GM18511 (cell line): ENCODE measurements around the gene ZC3HAV1L.
"Not testable (repeated sequence)": the region's sequence is repeated elsewhere in the genome, so short reads cannot be mapped to it uniquely, and the experiment has no call there.

Experiments used
- ATAC-seq: cut with Tn5 transposase; IDR thresholded peaks from one replicate; pipeline ENCODE4 v1.9.1; 2021; ENCODE audit warnings: mild to moderate bottlenecking, moderate library complexity; ENCODE audit not compliant: unreplicated experiment

The ZC3HAV1L gene

DNA sequence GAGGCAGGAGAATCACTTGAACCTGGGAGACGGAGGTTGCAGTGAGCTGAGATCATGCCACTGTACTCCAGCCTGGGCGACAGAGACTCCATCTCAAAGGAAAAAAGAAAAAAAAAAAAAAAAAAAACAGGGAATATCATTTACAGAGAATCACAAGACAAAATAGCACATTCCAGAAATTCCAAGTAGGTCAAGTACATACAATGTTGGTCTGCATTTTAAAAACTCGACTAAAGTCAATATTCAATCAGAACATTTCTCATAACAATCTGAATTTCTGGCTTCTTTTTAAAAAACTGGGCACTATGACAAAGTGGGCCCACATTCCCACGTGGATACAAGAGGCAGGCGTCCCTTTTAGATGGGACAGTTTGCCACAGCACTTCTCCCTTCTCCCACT lies 12.8 kb downstream of the ZC3HAV1L start:
- no peak for ATAC-seq

DNA sequence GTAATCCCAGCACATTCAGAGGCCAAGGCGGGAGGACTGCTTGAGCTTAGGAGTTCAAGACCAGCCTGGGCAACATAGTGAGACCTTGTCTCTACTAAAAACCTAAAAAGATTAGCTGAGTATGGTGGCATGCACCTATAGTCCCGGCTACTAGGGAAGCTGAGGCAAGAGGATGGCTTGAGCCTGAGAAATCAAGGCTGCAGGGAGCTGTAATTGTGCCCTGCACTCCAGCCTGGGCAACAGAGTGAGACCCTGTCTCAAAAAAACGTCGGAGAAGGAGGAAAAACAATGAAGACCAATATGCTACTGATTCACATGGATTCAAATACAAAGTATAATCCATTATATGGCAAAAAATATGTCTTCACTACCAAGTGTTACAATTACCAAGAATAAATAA lies 13.6 kb downstream of the ZC3HAV1L start:
- no peak for ATAC-seq

DNA sequence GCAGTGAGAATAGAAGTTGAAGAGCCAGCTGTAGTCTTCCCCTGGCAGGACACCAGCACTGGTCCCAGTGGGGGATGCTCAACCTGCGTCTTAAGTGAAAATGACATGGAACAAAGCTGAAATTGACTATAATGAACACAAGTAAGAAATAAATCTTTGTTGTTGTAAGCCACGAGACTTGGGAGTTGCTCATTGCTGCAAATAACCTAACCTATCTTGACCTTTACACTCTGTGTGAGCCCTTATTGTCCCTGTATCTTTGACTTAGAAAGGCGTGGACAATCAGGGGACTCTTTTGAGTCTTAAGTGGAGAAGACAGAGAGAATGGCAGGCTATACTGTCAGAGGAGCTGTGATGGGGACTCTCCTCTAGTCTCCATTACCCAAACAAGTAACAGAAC lies 16.9 kb downstream of the ZC3HAV1L start:
- ATAC-seq, result no peak

DNA sequence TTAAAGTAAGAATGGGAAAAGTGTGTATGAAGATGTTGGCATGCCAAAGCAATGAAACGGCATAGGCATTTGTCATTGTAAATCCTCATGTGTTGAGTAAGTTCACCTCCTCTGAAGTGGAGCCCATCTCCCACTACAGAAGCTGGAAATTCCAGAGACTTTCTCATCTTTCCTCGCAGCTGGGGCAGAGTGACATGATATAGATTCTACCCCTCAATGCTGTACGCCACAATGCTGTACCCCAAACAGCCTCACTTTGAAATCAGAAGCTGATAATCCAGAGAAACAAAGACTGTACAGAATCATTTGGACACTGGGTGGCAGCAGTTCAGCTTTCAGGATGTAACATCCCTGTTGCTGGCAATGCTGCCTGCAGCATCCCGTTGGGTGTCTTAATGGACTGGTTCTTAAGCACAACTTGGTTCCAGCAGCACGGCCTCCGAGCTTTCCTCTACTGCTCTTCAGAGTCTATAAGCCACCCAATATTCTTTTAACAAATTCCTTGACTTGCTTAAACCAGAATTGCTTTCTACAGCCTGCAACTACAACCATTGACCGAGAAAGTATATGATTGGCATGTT lies 18.8 kb downstream of the ZC3HAV1L start:
- ATAC-seq, result peak; percentile 92

DNA sequence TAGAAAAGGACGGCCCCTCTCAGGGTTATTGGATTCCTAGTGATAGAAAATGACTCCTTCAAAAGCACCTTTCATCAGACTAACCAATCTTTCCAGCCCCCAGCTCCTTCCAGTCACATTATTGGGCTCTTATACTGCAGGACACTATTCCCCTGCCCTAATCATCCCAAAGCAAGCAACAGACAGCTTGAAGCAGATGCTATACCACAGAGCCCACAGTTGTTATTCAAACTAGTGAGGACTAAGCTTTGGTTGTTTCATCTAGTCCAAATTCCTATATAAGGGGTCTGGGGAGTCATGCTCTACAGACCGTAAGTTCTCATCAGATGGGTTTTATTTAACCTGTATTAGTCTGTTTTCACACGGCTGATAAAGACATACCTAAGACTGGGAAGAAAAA lies 24.5 kb downstream of the ZC3HAV1L start:
- no peak for ATAC-seq

DNA sequence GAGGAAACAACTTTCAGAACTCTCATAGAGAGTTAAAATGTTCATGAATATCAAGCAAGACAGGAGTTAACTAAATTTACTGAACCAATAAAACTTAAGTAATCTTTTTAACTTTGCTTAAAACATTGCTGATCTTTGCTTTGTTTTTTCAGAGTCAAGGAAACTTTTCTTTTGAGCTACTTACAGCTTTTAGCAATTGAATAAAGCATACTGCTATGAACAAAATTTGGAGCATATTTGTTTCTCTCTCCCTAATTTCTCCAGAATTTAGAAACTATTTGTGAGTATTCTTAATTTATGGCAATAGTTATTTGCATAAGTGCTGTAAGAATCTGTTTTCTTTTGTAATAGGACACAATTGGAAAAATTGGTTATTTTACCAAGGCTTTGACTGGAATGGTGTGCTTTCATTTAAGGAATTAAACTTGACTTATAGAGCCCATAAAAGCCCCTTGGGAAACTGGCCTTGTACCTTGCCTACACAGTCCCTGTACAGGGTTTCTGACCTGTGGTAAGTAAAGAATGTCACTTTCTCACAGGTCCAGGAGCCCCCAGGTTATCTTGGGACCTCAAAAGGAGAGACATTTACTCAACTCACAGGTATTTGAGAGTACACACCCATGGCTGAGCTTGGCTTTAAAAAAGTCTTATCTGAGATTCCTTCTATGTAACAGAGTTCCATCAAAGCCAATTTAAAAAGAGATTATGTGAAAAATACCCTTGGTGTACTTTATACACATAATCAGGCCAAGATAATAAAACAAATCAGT lies 31.3 kb downstream of the ZC3HAV1L start:
- ATAC-seq, result no peak

DNA sequence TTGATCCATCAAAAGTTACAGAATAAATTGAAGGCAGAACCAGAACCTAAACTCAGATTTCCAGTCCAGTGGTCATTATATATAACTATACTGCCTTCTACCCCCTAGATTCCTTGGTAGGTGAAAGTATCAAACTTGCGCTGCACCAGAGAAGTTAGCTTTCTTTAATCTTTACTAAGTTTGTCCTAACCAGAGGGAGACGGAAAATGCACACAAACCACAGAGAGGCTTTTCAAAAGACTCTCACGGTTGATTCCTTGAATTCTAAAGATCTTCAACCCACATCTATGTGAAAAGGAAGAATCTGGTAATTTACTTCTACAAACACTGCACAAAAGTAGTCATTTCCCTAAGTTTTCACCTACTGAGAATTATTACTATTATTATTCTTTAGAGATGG lies 36.4 kb downstream of the ZC3HAV1L start:
- no peak for ATAC-seq

DNA sequence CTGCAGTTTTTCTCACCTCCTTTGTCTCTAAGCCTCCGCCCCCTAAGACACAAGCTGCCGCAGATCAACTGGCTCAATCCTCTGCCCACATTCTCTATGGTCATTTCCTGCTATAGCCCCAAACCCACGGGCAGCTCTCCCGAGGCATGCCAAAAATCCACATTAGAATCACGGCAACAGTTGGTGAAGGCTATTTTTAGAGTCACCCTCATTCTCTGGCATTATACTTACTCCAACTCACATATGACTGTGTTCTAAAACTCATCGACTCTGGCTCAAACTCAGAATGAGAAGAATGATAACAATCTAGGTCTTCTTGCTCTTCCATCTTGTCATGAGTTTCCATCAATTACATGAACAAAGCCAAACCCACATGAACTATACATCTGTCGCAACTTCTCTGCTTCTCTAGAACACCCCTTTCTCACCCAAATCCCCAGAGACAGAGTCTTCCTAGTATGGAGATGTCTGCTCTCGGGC lies 43.8 kb downstream of the ZC3HAV1L start:
- no peak for ATAC-seq

DNA sequence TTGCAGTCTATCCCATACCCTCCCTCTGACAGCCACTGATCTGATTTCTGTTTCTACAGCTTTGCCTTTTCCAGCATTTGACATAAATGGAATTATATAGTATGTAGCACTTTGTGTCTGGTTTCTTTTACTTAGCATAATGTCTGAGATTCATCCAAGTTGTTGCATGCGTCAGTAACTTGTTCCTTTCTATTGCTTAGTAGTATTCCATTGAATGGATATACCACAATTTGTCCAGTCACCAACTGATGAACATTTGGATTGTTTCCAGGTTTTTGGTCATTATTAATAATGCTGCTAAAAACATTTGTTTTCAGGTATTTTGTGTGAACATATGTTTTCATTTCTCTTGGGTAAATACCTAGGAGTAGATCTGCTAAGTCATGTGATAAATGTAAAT lies 48.2 kb downstream of the ZC3HAV1L start:
- ATAC-seq, result no peak

DNA sequence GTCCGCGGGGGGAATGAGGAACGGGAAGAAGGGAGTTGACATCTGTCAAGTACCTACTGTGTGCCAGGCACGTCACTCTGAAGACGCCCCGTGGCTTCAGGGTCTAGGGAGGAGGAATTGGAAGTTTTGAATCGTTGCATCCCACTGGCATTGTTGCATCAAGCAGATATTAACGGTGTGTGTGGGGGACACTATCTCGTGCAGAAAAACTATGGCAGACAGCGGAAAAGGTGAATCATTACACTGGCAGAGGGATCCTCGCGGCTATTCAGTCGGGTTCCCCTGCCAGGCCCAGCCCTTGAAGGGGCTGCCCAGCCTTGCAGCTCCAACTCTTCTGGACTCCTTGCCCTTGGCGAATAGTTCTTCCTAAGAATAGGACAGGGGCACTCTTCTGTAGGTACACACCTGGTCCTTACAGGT lies 53.6 kb downstream of the ZC3HAV1L start:
- no peak for ATAC-seq

DNA sequence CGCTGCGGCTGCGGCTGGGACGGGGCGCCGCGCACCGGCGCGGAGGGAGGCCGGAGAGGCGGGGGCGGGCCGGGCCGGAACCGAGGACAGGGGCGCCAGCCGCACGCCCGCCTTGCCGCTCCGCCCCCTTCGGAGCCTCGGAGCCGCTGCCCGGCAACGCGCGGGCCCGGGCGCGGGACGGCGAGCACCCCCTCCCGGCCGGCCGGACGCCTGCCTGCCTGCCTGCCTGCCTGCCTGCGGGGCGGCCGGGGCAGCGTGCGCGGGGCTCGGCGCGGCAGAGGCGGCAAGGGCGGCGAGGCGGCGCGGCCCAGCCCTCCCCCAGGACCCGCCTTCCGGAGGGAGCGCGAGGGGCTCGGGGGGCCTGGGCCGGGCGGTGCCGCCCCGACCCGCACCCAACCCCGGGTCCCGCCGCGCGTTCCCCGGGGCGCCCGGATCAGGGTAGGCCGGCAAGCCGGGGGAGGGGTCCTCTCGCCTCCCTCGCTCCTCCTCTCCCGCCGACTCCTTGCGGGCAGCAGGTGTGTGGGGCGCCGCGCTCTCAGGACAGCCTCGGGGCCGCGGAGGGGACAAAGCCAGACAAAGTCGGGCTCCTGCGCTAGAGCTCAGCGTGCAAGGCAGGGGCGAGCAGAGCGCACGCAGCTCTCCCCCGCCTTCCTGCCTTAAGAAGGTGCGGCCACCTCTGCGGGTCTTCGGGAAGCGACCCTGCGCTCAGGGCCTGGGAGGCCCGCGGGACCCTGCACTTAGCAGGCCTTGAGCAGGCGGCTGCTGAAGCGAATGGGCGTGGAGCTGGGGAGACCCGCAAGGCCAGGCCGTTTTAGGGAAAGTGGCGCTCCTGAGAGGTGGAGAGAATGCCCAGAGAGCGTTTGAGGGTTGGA lies 54.3 kb downstream of the ZC3HAV1L start, which contains the start of gene KIAA1549:
TSS of gene KIAA1549 (minus strand) at position 58 of the 872 bp plus-strand sequence. CDS start 120 bp downstream, outside the sequence.
- peak; percentile 85 for ATAC-seq

DNA sequence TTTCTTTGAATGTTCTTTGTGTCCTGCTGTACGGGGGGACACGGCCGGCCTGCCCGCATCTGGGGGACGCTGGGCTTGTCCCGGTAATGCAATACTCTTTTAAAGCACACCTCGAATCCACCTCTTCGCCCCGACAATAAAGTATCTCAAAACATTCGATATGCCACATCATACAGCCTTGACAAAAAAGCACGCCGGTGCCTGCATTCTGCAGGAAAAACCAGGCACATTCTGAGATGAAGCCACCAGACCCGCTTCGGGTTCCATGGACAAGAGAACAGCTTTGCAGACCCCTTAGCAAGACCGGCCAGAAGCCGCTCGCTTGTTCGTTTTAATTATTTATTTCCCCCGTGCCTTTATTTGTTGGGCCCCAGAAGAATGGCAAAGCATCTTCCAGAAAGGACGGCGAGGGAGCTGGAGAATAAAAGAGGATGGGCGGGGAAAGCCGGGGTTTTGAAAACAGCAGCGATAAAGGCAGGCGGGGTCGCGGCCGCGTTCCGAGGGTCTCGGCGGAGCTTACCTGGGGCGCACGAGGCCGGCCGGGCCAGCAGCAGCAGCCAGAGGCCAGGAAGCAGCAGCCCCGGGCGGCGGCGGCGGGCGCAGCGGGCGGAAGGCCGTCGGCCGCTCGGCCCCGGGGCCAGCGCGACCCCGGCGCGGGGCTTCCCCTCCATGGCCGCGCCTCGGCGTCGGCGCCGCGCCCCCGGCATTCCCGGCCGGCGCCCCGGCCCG lies 55.1 kb downstream of the ZC3HAV1L start:
- ATAC-seq, result peak; percentile 52

DNA sequence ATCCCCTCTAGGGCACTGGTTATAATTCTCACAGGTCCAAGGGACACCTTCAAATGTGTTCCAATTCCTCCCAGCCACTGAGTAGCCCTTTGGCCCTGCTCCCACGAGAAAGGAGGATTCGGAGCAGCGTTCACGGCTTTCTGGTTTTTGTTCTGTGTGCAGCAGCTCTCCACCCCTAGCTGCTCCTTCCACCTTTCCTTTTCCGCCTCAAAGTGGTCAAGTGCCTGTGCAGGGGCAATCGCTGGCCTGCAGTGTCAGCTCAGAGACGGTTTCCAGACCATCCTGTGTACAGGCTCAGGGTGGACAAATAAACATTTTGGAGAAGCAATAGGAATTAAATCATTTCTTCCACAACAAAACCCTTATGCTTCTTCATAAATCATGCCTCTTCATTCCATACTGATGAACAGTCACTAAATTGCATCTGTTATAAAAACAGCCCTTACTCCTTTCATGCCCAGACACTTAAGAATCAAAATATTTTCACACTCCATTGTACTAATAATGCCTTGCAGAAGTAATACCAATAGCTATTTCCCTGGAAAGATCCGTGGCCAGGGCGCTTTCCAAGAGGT lies 55.8 kb downstream of the ZC3HAV1L start:
- ATAC-seq, result no peak

DNA sequence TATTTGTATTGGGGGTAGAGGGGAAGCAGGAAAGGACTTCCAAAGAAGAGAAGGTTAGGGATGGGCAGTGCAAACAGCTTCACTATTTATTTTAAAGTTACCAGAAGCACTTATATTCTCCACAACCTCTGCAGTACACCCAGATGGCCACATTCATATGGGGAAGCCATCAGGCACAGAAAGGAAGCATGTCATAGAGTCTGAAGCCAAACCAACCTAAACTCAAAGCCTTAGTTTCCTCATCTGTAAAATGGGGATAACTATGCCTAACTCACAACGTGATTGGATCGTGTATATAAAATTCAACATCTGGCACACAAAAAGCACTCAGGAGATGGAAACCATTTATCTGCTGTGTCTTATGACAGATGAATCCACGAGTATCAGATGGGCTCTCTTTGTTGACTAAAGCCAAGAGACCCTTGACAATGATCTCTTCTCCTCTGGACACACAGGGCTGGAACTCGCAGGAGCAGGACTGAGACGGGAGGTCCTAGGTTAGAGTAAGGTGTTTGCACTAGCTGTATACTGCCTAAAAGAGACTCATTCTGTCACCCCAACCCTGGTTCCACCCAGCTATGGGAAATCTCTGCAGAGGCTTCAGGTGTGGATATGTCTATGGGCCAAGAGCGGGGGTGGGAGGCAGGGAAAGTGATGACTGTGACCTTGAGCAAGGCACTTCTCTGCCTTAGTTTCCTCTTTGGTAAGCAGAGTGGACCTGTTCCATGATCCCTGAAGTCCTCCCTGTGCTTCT lies 56.4 kb downstream of the ZC3HAV1L start:
- ATAC-seq, result no peak

DNA sequence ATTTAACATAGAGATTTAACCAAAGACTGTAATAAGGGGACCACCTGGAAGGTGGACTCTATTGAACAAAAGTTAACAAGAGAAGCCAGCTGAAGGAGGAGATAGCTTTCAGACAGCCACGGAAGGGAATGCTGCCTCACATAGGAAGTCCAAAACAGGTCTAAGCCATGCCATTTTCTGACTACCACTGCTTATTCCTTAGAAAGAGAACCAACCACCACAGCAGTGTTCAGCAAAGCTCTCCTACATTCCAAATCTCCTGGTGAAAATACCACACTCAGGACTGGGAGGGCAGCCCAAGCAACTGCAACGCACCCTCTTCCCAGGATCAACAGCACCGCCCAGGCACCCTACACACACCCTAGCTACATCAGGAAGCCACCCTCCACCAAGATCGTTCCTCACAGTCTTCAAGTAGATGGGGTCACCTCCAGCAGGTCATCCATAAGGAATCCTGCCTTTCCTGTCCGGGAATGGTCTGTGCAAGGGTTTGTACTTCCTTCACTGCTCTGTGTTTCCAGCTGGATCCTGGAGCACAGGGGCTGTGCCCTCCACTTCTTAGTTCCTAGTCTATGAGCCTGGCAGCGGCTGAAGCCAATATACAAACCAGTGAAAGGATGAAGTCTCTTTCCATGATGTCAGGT lies 57.2 kb downstream of the ZC3HAV1L start:
- ATAC-seq, result no peak

DNA sequence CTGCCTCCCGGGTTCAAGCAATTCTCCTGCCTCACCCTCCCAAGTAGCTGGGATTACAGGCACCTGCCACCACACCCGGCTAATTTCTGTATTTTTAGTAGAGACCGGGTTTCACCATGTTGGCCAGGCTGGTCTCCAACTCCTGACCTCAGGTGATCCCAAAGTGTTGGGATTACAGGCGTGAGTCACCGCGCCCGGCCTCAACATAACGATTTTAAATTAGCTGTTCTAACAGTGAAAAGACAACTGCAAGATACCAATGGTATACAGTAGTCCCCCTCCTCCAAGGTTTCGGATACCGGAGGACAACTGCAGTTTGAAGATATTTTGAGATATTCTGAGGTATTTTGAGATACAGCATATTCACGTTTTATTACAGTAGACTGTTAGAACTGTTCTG lies 59.7 kb downstream of the ZC3HAV1L start:
- ATAC-seq, result not testable (repeated sequence)
